Measurements from ENCODE around the gene LEF1. TPM values are rescaled to one million over a fixed set of nuclear protein-coding genes. Genes with fewer than 3 reads are reported as not detected.
A peak's percentile ranks its signal among the peaks of the same experiment; 100 is the strongest.

LEF1 gene
- total and polyA plus RNA-seq, 4 experiments from 2014 or later, result 307 to 399 (median 372) TPM

DNA sequence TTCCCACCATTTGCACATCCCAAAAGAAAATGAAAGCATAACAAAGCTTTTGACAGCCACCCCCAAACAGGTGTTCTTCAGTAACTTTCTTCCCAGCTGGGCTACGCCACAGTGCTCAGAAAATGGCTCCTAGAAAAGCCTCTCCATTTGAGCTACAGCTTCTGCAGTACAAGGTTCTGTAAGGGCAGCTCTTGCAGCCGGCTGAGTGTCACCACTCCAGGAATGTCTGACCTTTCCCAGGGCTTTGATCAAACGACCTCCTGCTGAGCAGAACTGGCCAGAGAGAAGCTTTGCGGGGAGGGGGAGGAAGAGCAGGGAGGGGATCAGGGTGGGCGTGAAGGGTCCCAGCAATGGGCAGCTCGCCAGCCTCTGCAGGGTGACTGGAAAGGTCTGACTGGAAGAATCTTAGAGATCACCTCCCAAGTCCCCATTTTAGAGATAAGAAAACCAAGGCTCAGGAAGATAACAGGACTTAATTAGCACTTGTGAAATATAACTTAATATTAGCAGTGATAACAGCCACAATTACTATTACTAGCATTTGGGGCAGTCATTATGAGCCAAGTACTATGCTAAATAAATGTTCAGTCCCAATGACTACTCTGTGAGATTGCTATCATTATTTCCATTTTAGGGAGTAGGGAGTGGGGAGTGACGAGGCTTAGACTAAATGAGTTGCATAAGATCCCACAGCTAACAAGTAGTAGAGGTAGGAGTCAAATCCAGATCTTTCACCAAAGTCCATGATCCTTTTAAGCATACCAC is 51.1 kb downstream of the LEF1 start:
- ChIA-PET CTCF (ENCODE audit: partially characterized antibody) (interaction anchor here (1.0 to 13.1 kb wide), 4 partner anchors 10 to 67 kb away, joined by 3 to 64 read pairs (median 6); no protein-coding TSS in a partner anchor), POLR2A (ENCODE audit: partially characterized antibody) (interaction anchor here (0.7 to 23.2 kb wide), 8 partner anchors 9 to 254 kb away, joined by 3 to 460 read pairs (median 10); partner anchors contain the start of gene LEF1)
- intact Hi-C loops (cut with micrococcal nuclease), result loop anchor here (2.0 to 5.0 kb wide), 2 partner anchors 21 to 35 kb away; no protein-coding TSS in a partner anchor
- H3K4me1 Mint-ChIP-seq, result peaks cover 83 to 97% (median 90%) of the 10 kb centered on the region in 4 donors
- peak overlapping the region; percentile 79 to 94 (median 87) for H3K27ac Mint-ChIP-seq
- DNase-seq, result no peak
- no peak overlapping the region for H3K4me3 ChIP-seq (ENCODE audit: low read length in 2 of 2)
- no peaks in the 10 kb centered on the region for H3K27me3 ChIP-seq (ENCODE audit: insufficient read depth, low read length)
- no peaks in the 10 kb centered on the region for H3K27me3 Mint-ChIP-seq
- H3K36me3 Mint-ChIP-seq, result peaks cover 4 to 29% of the 10 kb centered on the region in 2 donors
- peaks cover 100% of the 10 kb centered on the region for H3K4me1 ChIP-seq (ENCODE audit: insufficient read depth, low read length)
- H3K27ac ChIP-seq (ENCODE audit: low read depth, low read length), result peak overlapping the region; percentile 47
- H3K9me3 ChIP-seq (ENCODE audit: control insufficient read depth in 1 of 2, low read length in 2 of 2), result no peaks in the 10 kb centered on the region
- H3K4me3 Mint-ChIP-seq, result peak overlapping the region; percentile 60 to 80 (median 76)
- no peaks in the 10 kb centered on the region for H3K36me3 ChIP-seq (ENCODE audit: insufficient read depth, low read length)
- peaks cover 0 to 3% (median 0%) of the 10 kb centered on the region in 8 donors for H3K9me3 Mint-ChIP-seq

DNA sequence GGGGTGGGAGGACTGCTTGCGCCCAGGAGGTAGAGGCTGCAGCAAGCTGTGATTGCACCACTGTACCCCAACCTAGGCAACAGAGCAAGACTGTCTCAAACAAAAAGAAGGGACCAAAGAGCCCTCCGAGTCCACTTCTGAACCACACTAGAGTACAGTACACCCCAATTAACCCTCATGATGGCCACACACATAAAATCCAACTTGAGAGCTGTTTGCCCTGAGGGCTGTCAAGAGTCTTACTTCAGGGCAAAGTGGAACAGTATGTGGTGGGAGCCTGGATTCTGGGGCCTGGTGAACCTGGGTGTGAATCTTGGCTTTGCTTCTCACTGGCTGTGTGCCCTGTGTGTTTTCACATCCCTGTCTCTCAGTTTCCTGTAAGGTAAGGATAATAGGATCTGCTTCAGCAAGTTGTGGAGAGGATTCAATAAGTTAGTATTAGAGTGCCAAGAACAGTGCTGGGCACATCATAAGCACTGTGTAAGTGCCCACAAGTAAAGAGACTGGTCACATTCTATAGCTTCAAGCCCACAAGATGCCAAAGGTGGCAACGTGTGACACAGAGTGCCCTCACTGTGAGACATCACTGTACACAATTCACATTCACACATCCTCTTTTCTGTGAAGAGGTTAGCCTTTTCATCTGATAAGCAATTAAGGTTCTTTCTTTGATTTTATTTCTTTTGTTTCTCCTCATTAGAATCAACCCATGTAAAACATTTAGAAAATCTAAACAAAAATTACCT is 52.1 kb downstream of the LEF1 start:
- Mint-ChIP-seq H3K4me1 (peaks cover 82 to 98% (median 92%) of the 10 kb centered on the region in 4 donors), H3K36me3 (peaks cover 0 to 28% of the 10 kb centered on the region in 2 donors), H3K27ac (peak overlapping the region; percentile 77 to 94 (median 93)), H3K27me3 (no peaks in the 10 kb centered on the region), H3K9me3 (no peaks in the 10 kb centered on the region), H3K4me3 (peak overlapping the region; percentile 38 to 87 (median 68))
- Histone ChIP-seq H3K27ac (ENCODE audit: low read depth, low read length) (peak overlapping the region; percentile 49), H3K9me3 (ENCODE audit: control insufficient read depth in 1 of 2, low read length in 2 of 2) (no peaks in the 10 kb centered on the region), H3K4me1 (ENCODE audit: insufficient read depth, low read length) (peaks cover 100% of the 10 kb centered on the region), H3K36me3 (ENCODE audit: insufficient read depth, low read length) (no peaks in the 10 kb centered on the region), H3K27me3 (ENCODE audit: insufficient read depth, low read length) (no peaks in the 10 kb centered on the region), H3K4me3 (ENCODE audit: low read length in 2 of 2) (no peak overlapping the region)
- intact Hi-C loops (cut with micrococcal nuclease), result loop anchor here (1.0 to 5.0 kb wide), 2 partner anchors 8 to 34 kb away; no protein-coding TSS in a partner anchor
- peak in 3 of 5 donors; percentile 36 to 67 (median 41) for DNase-seq
- CTCF ChIA-PET (ENCODE audit: partially characterized antibody), result interaction anchor here (1.0 to 13.1 kb wide), 11 partner anchors 9 to 456 kb away, joined by 3 to 64 read pairs (median 5); partner anchors contain the start of gene LEF1
- POLR2A ChIA-PET (ENCODE audit: partially characterized antibody), result interaction anchor here (0.9 to 23.2 kb wide), 17 partner anchors 8 to 255 kb away, joined by 3 to 460 read pairs (median 6); partner anchors contain the start of gene LEF1

DNA sequence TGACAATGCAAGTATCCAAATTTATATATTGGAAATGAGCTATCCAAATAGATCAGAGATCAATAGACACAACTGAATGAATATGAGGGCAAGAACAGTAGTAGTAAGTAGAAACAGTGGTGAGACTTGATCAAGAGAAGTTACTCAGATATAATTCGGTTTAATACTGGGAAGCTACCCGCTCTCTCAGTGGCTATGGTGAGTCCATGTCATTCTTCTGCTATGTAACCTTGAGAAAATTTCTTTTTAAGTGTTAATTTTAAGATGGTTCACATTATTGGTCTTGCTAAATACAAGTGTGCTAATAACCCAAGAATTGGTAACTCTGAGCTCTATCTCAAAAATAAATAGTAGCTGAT is 53.6 kb downstream of the LEF1 start:
- intact Hi-C loops (cut with micrococcal nuclease), result loop anchor here (5.0 kb wide), 1 partner anchor 33 kb away; no protein-coding TSS in a partner anchor
- ChIA-PET POLR2A (ENCODE audit: partially characterized antibody) (interaction anchor here (0.5 to 23.2 kb wide), 14 partner anchors 7 to 240 kb away, joined by 3 to 460 read pairs (median 7); partner anchors contain the start of gene LEF1), CTCF (ENCODE audit: partially characterized antibody) (interaction anchor here (0.8 to 13.1 kb wide), 14 partner anchors 8 to 457 kb away, joined by 3 to 64 read pairs (median 4); no protein-coding TSS in a partner anchor)
- Mint-ChIP-seq H3K4me1 (peaks cover 82 to 98% (median 91%) of the 10 kb centered on the region in 4 donors), H3K36me3 (peaks cover 11 to 23% of the 10 kb centered on the region in 2 donors), H3K4me3 (peak overlapping the region in 7 of 8 donors; percentile 5 to 87 (median 77)), H3K27me3 (no peaks in the 10 kb centered on the region), H3K27ac (peak overlapping the region; percentile 77 to 94 (median 93)), H3K9me3 (no peaks in the 10 kb centered on the region)
- peaks cover 100% of the 10 kb centered on the region for H3K4me1 ChIP-seq (ENCODE audit: insufficient read depth, low read length)
- H3K9me3 ChIP-seq (ENCODE audit: control insufficient read depth in 1 of 2, low read length in 2 of 2), result no peaks in the 10 kb centered on the region
- no peaks in the 10 kb centered on the region for H3K27me3 ChIP-seq (ENCODE audit: insufficient read depth, low read length)
- H3K36me3 ChIP-seq (ENCODE audit: insufficient read depth, low read length), result no peaks in the 10 kb centered on the region
- no peak overlapping the region for H3K4me3 ChIP-seq (ENCODE audit: low read length in 2 of 2)
- peak overlapping the region; percentile 49 for H3K27ac ChIP-seq (ENCODE audit: low read depth, low read length)
- no peak for DNase-seq

DNA sequence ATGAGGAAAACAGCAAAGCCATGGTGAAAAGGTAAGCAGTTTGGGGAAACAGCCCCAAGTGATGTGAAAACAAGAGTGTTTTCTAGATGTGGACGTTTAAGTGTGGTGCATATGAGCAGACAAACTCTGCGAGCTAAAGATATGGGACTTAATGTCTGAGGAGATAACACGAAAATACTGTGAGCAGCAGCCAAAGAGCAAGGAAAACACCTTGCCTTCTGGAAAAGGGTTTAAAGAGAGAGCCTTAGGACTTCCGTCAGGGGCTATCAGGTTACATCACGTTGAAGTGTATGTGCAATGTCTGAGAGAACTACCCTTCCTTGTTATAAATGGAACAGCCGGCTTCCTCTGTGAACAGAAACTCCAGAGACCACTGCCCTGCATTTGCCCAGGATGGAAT is 54.2 kb downstream of the LEF1 start:
- Histone ChIP-seq H3K4me1 (ENCODE audit: insufficient read depth, low read length) (peaks cover 100% of the 10 kb centered on the region), H3K36me3 (ENCODE audit: insufficient read depth, low read length) (no peaks in the 10 kb centered on the region), H3K4me3 (ENCODE audit: low read length in 2 of 2) (no peak overlapping the region), H3K27ac (ENCODE audit: low read depth, low read length) (peak overlapping the region; percentile 49), H3K9me3 (ENCODE audit: control insufficient read depth in 1 of 2, low read length in 2 of 2) (no peaks in the 10 kb centered on the region), H3K27me3 (ENCODE audit: insufficient read depth, low read length) (no peaks in the 10 kb centered on the region)
- peaks cover 87 to 100% (median 95%) of the 10 kb centered on the region in 4 donors for H3K4me1 Mint-ChIP-seq
- intact Hi-C loops (cut with micrococcal nuclease), result loop anchor here (5.0 kb wide), 1 partner anchor 42 kb away; no protein-coding TSS in a partner anchor
- DNase-seq, result no peak
- peak overlapping the region; percentile 5 to 87 (median 58) for H3K4me3 Mint-ChIP-seq
- peak overlapping the region; percentile 74 to 94 (median 90) for H3K27ac Mint-ChIP-seq
- peaks cover 15 to 27% of the 10 kb centered on the region in 2 donors for H3K36me3 Mint-ChIP-seq
- ChIA-PET POLR2A (ENCODE audit: partially characterized antibody) (interaction anchor here (0.5 to 23.2 kb wide), 9 partner anchors 12 to 49 kb away, joined by 3 to 460 read pairs (median 3); partner anchors contain the start of gene LEF1), CTCF (ENCODE audit: partially characterized antibody) (interaction anchor here (0.9 to 13.1 kb wide), 8 partner anchors 10 to 458 kb away, joined by 3 to 64 read pairs (median 4); no protein-coding TSS in a partner anchor)
- H3K27me3 Mint-ChIP-seq, result no peaks in the 10 kb centered on the region
- H3K9me3 Mint-ChIP-seq, result no peaks in the 10 kb centered on the region

DNA sequence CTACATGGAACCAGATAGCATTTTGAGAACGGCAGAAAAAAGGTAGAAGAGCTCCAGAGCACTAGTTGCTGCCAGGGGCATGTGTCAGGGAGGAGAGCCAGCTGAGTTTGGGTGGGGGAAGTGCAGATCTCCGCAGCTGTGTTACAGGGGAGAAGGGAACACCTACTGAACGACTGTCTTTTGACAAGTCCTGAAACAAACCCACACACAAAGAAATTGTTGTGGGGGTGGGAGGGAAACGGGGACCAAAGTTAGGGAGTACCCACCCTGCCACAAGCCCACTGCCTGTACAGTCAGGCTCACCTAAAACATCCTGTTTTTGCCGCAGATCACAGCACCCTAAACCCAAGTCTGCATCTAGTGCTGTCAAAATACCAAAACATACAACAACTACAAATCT is 55.5 kb downstream of the LEF1 start:
- Histone ChIP-seq H3K4me1 (ENCODE audit: insufficient read depth, low read length) (peaks cover 100% of the 10 kb centered on the region), H3K9me3 (ENCODE audit: control insufficient read depth in 1 of 2, low read length in 2 of 2) (no peaks in the 10 kb centered on the region), H3K27me3 (ENCODE audit: insufficient read depth, low read length) (no peaks in the 10 kb centered on the region), H3K27ac (ENCODE audit: low read depth, low read length) (peak overlapping the region; percentile 49), H3K4me3 (ENCODE audit: low read length in 2 of 2) (peak overlapping the region in 1 of 2 donors; percentile 2), H3K36me3 (ENCODE audit: insufficient read depth, low read length) (no peaks in the 10 kb centered on the region)
- peak; percentile 55 to 72 (median 65) for DNase-seq
- peak overlapping the region; percentile 85 to 94 (median 91) for H3K27ac Mint-ChIP-seq
- intact Hi-C loops (cut with micrococcal nuclease), result loop anchor here (1.0 to 5.0 kb wide), 4 partner anchors 14 to 53 kb away; no protein-coding TSS in a partner anchor
- no peaks in the 10 kb centered on the region for H3K27me3 Mint-ChIP-seq
- H3K36me3 Mint-ChIP-seq, result peaks cover 17 to 27% of the 10 kb centered on the region in 2 donors
- ChIA-PET POLR2A (ENCODE audit: partially characterized antibody) (interaction anchor here (0.6 to 23.2 kb wide), 16 partner anchors 8 to 423 kb away, joined by 3 to 460 read pairs (median 4); partner anchors contain the start of gene LEF1), CTCF (ENCODE audit: partially characterized antibody) (interaction anchor here (0.8 to 13.1 kb wide), 12 partner anchors 10 to 459 kb away, joined by 3 to 64 read pairs (median 4); no protein-coding TSS in a partner anchor)
- H3K4me1 Mint-ChIP-seq, result peaks cover 88 to 100% (median 96%) of the 10 kb centered on the region in 4 donors
- peak overlapping the region; percentile 64 to 87 (median 80) for H3K4me3 Mint-ChIP-seq
- no peaks in the 10 kb centered on the region for H3K9me3 Mint-ChIP-seq

DNA sequence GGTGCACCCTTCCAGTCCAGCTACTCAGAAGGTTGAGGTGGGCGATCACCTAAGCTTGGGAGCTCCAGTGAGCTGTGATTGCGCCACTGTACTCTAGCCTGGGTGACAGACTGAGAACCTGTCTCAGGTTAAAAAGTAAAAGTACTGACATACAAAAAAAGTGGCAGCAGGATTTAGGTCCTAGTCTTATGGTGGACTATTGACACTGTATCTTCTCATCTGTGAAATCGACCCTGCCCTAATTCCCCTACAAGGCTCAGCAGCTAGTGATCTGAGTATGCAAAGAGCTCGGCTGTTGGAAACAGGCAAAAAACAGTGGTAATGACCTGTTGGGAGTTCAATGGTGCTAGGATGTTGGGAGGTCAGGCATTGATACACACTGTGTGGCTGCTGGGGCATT is 57.0 kb downstream of the LEF1 start:
- Mint-ChIP-seq H3K4me1 (peaks cover 85 to 99% (median 95%) of the 10 kb centered on the region in 4 donors), H3K27ac (peak overlapping the region; percentile 45 to 94 (median 91)), H3K9me3 (no peaks in the 10 kb centered on the region), H3K36me3 (peaks cover 21 to 36% of the 10 kb centered on the region in 2 donors), H3K27me3 (no peaks in the 10 kb centered on the region), H3K4me3 (peak overlapping the region in 5 of 8 donors; percentile 9 to 86 (median 76))
- Histone ChIP-seq H3K27ac (ENCODE audit: low read depth, low read length) (peak overlapping the region; percentile 49), H3K36me3 (ENCODE audit: insufficient read depth, low read length) (no peaks in the 10 kb centered on the region), H3K27me3 (ENCODE audit: insufficient read depth, low read length) (no peaks in the 10 kb centered on the region), H3K4me3 (ENCODE audit: low read length in 2 of 2) (peak overlapping the region in 1 of 2 donors; percentile 25), H3K9me3 (ENCODE audit: control insufficient read depth in 1 of 2, low read length in 2 of 2) (no peaks in the 10 kb centered on the region), H3K4me1 (ENCODE audit: insufficient read depth, low read length) (peaks cover 100% of the 10 kb centered on the region)
- intact Hi-C loops (cut with micrococcal nuclease), result loop anchor here (2.0 to 5.0 kb wide), 3 partner anchors 15 to 39 kb away; no protein-coding TSS in a partner anchor
- CTCF ChIA-PET (ENCODE audit: partially characterized antibody), result interaction anchor here (0.7 to 13.1 kb wide), 9 partner anchors 9 to 461 kb away, joined by 3 to 64 read pairs (median 4); no protein-coding TSS in a partner anchor
- POLR2A ChIA-PET (ENCODE audit: partially characterized antibody), result interaction anchor here (0.7 to 23.2 kb wide), 7 partner anchors 10 to 52 kb away, joined by 3 to 460 read pairs (median 4); partner anchors contain the start of gene LEF1
- no peak for DNase-seq

Measured in CD4-positive, alpha-beta memory T cell (primary cell).